Measurements from ENCODE around the gene ORM2.

Gene ORM2

GRCh38 chr9:114373960-114374730, 44.5 kb downstream of the ORM2 start:
- no peak for DNase-seq

- no peak for DNase-seq
These were observed 45.3 kb downstream of the ORM2 start for GRCh38 chr9:114374936-114375335.

DNA sequence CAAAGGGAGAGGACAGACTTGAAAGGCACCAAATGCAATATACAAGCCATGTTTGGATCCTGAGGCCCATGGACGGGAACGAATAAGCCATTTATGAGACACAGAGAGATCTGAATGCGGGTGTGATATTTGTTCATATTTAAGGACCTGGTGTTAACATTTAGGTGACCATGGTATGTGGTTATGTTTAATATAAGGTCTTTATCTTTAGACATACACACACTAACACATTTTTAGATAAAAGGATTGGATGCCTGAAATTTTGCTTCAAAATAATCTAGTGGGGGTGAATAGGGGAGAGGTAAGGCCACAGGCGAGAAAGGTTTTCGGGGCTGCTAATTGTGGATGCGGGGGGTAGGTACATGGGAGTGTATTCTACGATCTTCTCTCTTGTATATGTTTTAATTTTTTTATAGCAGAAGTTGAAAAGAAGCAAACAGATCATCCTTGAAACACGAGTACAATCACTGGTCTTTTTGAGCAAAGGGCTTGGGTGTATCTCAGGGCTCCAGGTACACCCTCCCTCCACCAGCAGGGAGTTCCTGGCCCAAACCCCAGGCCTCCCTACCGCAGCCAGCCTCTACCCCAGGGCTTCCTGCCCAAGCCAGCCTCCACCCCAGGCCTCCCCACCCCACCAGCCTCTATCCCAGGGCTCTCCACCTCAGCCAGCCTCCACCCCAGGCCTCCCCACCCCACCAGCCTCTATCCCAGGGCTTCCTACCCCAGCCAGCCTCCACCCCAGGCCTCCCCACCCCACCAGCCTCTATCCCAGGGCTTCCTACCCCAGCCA, 45.9 kb downstream of the ORM2 start:
- DNase-seq: no peak

DNA sequence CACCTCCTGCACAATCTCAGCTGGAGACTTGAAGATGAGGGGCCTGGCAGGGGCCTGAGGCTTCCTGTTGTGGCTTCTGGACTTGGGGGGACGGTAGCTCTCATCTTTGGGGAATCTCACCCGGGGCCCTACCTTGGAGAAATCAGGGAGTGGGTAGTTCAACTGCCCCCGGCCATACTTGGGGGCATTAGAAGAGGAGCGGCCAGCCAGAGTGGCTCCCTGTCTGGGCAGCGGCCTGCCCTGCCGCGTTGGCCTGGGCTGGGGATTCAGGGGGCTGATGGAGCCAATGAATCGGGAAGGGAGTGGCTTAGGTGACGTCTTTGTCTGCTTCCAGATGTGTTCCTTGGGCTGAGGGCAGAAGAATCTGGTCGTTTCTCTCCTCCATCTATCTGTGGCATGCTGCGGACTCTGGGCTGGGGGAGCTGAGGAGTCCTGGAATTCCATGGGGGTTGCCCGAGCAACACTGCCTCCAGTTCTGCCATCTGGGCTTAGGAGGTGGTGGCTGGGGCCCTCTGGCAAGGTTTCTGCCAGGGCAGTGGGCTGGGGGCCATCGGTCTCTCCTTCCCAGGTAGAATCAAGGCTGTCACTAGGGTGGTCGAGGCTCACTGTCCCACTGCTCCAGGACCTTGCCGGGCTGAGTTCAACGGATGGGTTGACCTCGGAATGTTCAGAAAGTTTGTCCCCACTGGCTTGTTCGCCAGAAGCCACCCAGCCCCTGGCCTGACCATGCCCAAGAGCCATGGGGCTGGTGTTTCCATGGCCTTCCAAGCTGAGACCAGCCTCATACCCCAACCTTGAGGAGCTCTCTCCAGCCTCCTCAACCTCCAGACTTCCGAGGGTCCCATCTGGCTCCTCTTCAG, 47.1 kb downstream of the ORM2 start:
- DNase-seq: no peak

DNA sequence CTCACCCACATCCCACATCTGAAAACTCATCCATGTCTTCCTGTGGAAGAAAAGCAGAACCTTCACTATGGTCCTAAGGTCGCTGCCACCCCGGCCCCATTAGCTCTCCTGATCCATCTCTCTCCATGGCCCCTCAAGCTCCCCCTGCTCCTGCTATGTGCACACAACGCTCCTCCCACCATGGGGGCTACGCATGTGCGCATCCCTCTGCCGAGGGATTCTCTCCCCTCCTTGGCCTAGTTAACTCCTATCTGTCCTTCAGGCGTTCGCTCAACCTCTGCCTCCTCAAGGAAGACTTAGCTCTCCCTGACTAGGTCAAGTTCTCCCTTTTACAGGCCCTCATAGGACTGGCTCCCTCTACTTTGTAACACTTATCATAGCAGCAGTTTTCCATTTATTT, 48.3 kb downstream of the ORM2 start:
- DNase-seq: no peak

DNA sequence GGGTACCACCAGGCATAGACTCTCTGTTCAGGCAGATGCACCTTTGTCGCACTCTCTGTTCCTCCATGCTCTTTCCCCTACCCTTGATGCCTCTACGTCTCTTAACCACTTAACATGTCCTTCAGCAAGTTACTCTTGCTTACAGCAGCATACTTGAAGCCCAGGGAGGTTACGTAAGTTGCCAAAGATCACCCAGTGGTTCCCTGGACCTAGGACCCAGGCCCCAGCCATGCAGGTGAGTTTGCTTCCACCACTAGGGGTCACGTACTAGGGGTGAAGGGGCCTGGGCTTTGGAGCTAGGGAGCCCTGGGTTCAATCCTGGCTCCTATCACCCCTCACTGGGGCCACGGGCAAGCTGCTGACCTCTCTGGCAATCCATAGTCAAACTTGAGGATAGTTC, 49.2 kb downstream of the ORM2 start:
- no peak for DNase-seq
